Left ventricle myocardium inferior (tissue), 1 donor: ENCODE results near the gene SCLT1. TPM values are rescaled to one million over a fixed set of nuclear protein-coding genes. Genes with fewer than 3 reads are reported as not detected.

ENCODE experiments used
- DNase-seq: peaks from one replicate; pipeline ENCODE4 v3.0.0-alpha.2; 2020
- H3K27ac ChIP-seq: fragments of 200-600 bp; replicated peaks from 2 replicates; pipeline ENCODE4 v1.8.0; 2021
- H3K27me3 ChIP-seq: fragments of 200-600 bp; 2 replicates; pipeline ENCODE4 v1.8.0; 2021; ENCODE audit warnings: low read depth
- H3K36me3 ChIP-seq: fragments of 200-600 bp; 2 replicates; pipeline ENCODE4 v1.8.0; 2021
- H3K4me1 ChIP-seq: fragments of 200-600 bp; 2 replicates; pipeline ENCODE4 v1.8.0; 2021
- H3K4me3 ChIP-seq: fragments of 200-600 bp; 2 replicates; pipeline ENCODE4 v1.8.0; 2021; ENCODE audit warnings: mild to moderate bottlenecking, moderate library complexity
- H3K9me3 ChIP-seq: fragments of 200-600 bp; replicated peaks from 2 replicates; pipeline ENCODE4 v1.8.0; 2021
- CTCF ChIP-seq: fragments of 200-600 bp; IDR thresholded peaks from 2 replicates; pipeline ENCODE4 v1.8.0; 2021; ENCODE audit warnings: antibody characterized with exemption, mild to moderate bottlenecking, borderline replicate concordance
- intact Hi-C: fragments of 100-400 bp; cut with micrococcal nuclease; formaldehyde crosslinking; loops from one replicate; pipeline ENCODE4 v1.11.0; 2022
- total RNA-seq: library from RNA; stranded (reverse); fragmentation: NEBNext Ultra II Directional; extraction: Animal tissue kit (Norgen Biotek cat#: 25700); gene quantifications from one replicate; pipeline ENCODE4 v1.2.1, GENCODE V29; 2021
- donor health status: DM: no; HTN: yes; CAD: no; lungs with severe emphysema.

SCLT1 gene
- total RNA-seq, 1 donor from 2014 or later = 10.3 TPM

- Histone ChIP-seq H3K4me3 (no peak overlapping the region), H3K36me3 (peaks cover 64% of the 10 kb centered on the region), H3K27me3 (no peaks in the 10 kb centered on the region), H3K4me1 (no peaks in the 10 kb centered on the region), H3K27ac (no peak overlapping the region), H3K9me3 (peaks cover 13% of the 10 kb centered on the region)
- no peak for DNase-seq
- intact Hi-C loops = no loop called here
- TF ChIP-seq CTCF = no peak
Measured at GRCh38 chr4:128946916-128947315, 146.4 kb downstream of the SCLT1 start.

- intact Hi-C loops = no loop called here
- no peaks in the 10 kb centered on the region for H3K4me1 ChIP-seq
- no peaks in the 10 kb centered on the region for H3K27me3 ChIP-seq
- no peak overlapping the region for H3K27ac ChIP-seq
- no peak for TF ChIP-seq CTCF
- DNase-seq = no peak
- peaks cover 69% of the 10 kb centered on the region for H3K36me3 ChIP-seq
- peaks cover 23% of the 10 kb centered on the region for H3K9me3 ChIP-seq
- H3K4me3 ChIP-seq = no peak overlapping the region
Measured at GRCh38 chr4:128942607-128943006, 150.7 kb downstream of the SCLT1 start.

GRCh38 chr4:128940971-128941370, 152.4 kb downstream of the SCLT1 start:
- H3K4me1 ChIP-seq = no peaks in the 10 kb centered on the region
- H3K9me3 ChIP-seq = peaks cover 23% of the 10 kb centered on the region
- H3K4me3 ChIP-seq = no peak overlapping the region
- no peak for TF ChIP-seq CTCF
- intact Hi-C loops = no loop called here
- peaks cover 53% of the 10 kb centered on the region for H3K36me3 ChIP-seq
- no peak overlapping the region for H3K27ac ChIP-seq
- H3K27me3 ChIP-seq = no peaks in the 10 kb centered on the region
- DNase-seq = no peak

GRCh38 chr4:128930051-128930450, 163.3 kb downstream of the SCLT1 start:
- DNase-seq = no peak

GRCh38 chr4:128924951-128925350, 168.4 kb downstream of the SCLT1 start:
- H3K9me3 ChIP-seq = peaks cover 6% of the 10 kb centered on the region
- no peak overlapping the region for H3K4me3 ChIP-seq
- intact Hi-C loops = no loop called here
- no peaks in the 10 kb centered on the region for H3K4me1 ChIP-seq
- H3K27ac ChIP-seq = no peak overlapping the region
- no peak for DNase-seq
- no peak for TF ChIP-seq CTCF
- H3K36me3 ChIP-seq = peaks cover 25% of the 10 kb centered on the region
- no peaks in the 10 kb centered on the region for H3K27me3 ChIP-seq

More at GRCh38 chr4:128930051-128930450, 163.3 kb downstream of the SCLT1 start:
- H3K27me3 ChIP-seq = no peaks in the 10 kb centered on the region
- no peak for TF ChIP-seq CTCF
- no peak overlapping the region for H3K4me3 ChIP-seq
- intact Hi-C loops = no loop called here
- H3K27ac ChIP-seq = no peak overlapping the region
- peaks cover 28% of the 10 kb centered on the region for H3K36me3 ChIP-seq
- no peaks in the 10 kb centered on the region for H3K4me1 ChIP-seq
- H3K9me3 ChIP-seq = peaks cover 6% of the 10 kb centered on the region

- no peak for DNase-seq
- H3K9me3 ChIP-seq = peaks cover 6% of the 10 kb centered on the region
- H3K36me3 ChIP-seq = peaks cover 15% of the 10 kb centered on the region
- no peaks in the 10 kb centered on the region for H3K27me3 ChIP-seq
- no peak overlapping the region for H3K27ac ChIP-seq
- H3K4me1 ChIP-seq = no peaks in the 10 kb centered on the region
- TF ChIP-seq CTCF = no peak
- no peak overlapping the region for H3K4me3 ChIP-seq
- intact Hi-C loops = no loop called here
Measured at GRCh38 chr4:128921954-128922353, 171.4 kb downstream of the SCLT1 start.
